H9 (cell line): ENCODE results near the gene NUP214. TPM values are rescaled to one million over a fixed set of nuclear protein-coding genes. Genes with fewer than 3 reads are reported as not detected.

Experiments used
- DNase-seq: peaks from one replicate; pipeline ENCODE4 v3.0.0-alpha.2; 2017
- H2AFZ ChIP-seq: one replicate; pipeline ENCODE4 v1.6.1; 2013; ENCODE audit warnings: mild to moderate bottlenecking, low read length, control low read depth, moderate library complexity
- H2AK5ac ChIP-seq: 2 replicates; pipeline ENCODE4 v1.6.1; 2013; ENCODE audit warnings: low read length, control low read depth, mixed read lengths; ENCODE audit not compliant: insufficient read length
- H2BK120ac ChIP-seq: one replicate; pipeline ENCODE4 v1.6.1; 2013; ENCODE audit warnings: low read depth, mild to moderate bottlenecking, low read length, control low read depth, inconsistent platforms; ENCODE audit not compliant: poor library complexity, severe bottlenecking
- H2BK12ac ChIP-seq: 2 replicates; pipeline ENCODE4 v1.6.1; 2013; ENCODE audit warnings: low read length, control low read depth, mixed read lengths, low read depth; ENCODE audit not compliant: insufficient read length
- H2BK15ac ChIP-seq: 2 replicates; pipeline ENCODE4 v1.6.1; 2013; ENCODE audit warnings: low read depth, low read length, control low read depth
- H2BK20ac ChIP-seq: one replicate; pipeline ENCODE4 v1.6.1; 2013; ENCODE audit warnings: low read depth, mild to moderate bottlenecking, low read length, control low read depth, inconsistent platforms; ENCODE audit not compliant: poor library complexity, severe bottlenecking
- H2BK5ac ChIP-seq: 2 replicates; pipeline ENCODE4 v1.6.1; 2013; ENCODE audit warnings: low read length, control low read depth, mixed read lengths; ENCODE audit not compliant: insufficient read length
- H3K14ac ChIP-seq: 2 replicates; pipeline ENCODE4 v1.6.1; 2013; ENCODE audit warnings: low read length, control low read depth; ENCODE audit not compliant: insufficient read depth
- H3K18ac ChIP-seq: 2 replicates; pipeline ENCODE4 v1.6.1; 2013; ENCODE audit warnings: low read depth, mild to moderate bottlenecking, mixed read lengths, low read length, control low read depth; ENCODE audit not compliant: insufficient read length
- H3K23ac ChIP-seq: 2 replicates; pipeline ENCODE4 v1.6.1; 2013; ENCODE audit warnings: low read length, control low read depth, mixed read lengths, low read depth; ENCODE audit not compliant: insufficient read length
- H3K23me2 ChIP-seq: 2 replicates; pipeline ENCODE4 v1.6.1; 2013; ENCODE audit warnings: low read depth, mild to moderate bottlenecking, mixed read lengths, low read length, control low read depth; ENCODE audit not compliant: insufficient read length, poor library complexity, severe bottlenecking
- H3K27ac ChIP-seq: 2 replicates; pipeline ENCODE4 v1.5.1; 2013; ENCODE audit warnings: low read length, control low read depth, mixed read lengths, low read depth; ENCODE audit not compliant: insufficient read length
- H3K27me3 ChIP-seq: 2 replicates; pipeline ENCODE4 v1.6.1; 2013; ENCODE audit warnings: low read length, control low read depth, inconsistent platforms; ENCODE audit not compliant: insufficient read depth
- H3K4ac ChIP-seq: 2 replicates; pipeline ENCODE4 v1.6.1; 2013; ENCODE audit warnings: low read depth, mild to moderate bottlenecking, control low read depth, inconsistent platforms, low read length, moderate library complexity
- H3K4me1 ChIP-seq: 2 replicates; pipeline ENCODE4 v1.6.1; 2013; ENCODE audit warnings: low read length, control low read depth, inconsistent platforms; ENCODE audit not compliant: insufficient read depth
- H3K4me2 ChIP-seq: 2 replicates; pipeline ENCODE4 v1.6.1; 2013; ENCODE audit warnings: low read length, control low read depth, mixed read lengths; ENCODE audit not compliant: insufficient read length, insufficient read depth
- H3K56ac ChIP-seq: 2 replicates; pipeline ENCODE4 v1.6.1; 2013; ENCODE audit warnings: low read depth, mild to moderate bottlenecking, mixed read lengths, low read length, control low read depth; ENCODE audit not compliant: insufficient read length
- H3K79me1 ChIP-seq: 2 replicates; pipeline ENCODE4 v1.6.1; 2013; ENCODE audit warnings: low read depth, mild to moderate bottlenecking, moderate library complexity, low read length, control low read depth, inconsistent platforms; ENCODE audit not compliant: insufficient read depth, poor library complexity, severe bottlenecking
- H3K79me2 ChIP-seq: 2 replicates; pipeline ENCODE4 v1.6.1; 2013; ENCODE audit warnings: low read length, control low read depth, inconsistent platforms; ENCODE audit not compliant: insufficient read depth
- H3K9ac ChIP-seq: 2 replicates; pipeline ENCODE4 v1.6.1; 2013; ENCODE audit warnings: low read length, control low read depth, mixed read lengths; ENCODE audit not compliant: insufficient read length; ENCODE audit errors: extremely low read depth
- H3K9me3 ChIP-seq: one replicate; pipeline ENCODE4 v1.6.1; 2013; ENCODE audit warnings: low read depth, low read length, inconsistent platforms; ENCODE audit not compliant: control insufficient read depth
- H3T11ph ChIP-seq: one replicate; pipeline ENCODE4 v1.6.1; 2013; ENCODE audit warnings: mild to moderate bottlenecking, low read length, control low read depth, inconsistent platforms
- H4K20me1 ChIP-seq: one replicate; pipeline ENCODE4 v1.6.1; 2013; ENCODE audit not compliant: control insufficient read depth, insufficient read length, insufficient read depth
- H4K5ac ChIP-seq: 2 replicates; pipeline ENCODE4 v1.6.1; 2013; ENCODE audit warnings: low read depth, mild to moderate bottlenecking, mixed read lengths, low read length, control low read depth; ENCODE audit not compliant: insufficient read length
- H4K8ac ChIP-seq: replicated peaks from 2 replicates; pipeline ENCODE4 v1.6.1; 2013; ENCODE audit warnings: low read length, control low read depth, mixed read lengths, low read depth; ENCODE audit not compliant: insufficient read length
- H4K91ac ChIP-seq: 2 replicates; pipeline ENCODE4 v1.6.1; 2013; ENCODE audit warnings: low read depth, mild to moderate bottlenecking, moderate library complexity, mixed read lengths, low read length, control low read depth; ENCODE audit not compliant: insufficient read length
- H3K27ac Mint-ChIP-seq, 3 experiments: 2 replicates in 2 of 3; 3 replicates in 1 of 3; pipeline ENCODE4 v1.8.0; 2020 to 2021; ENCODE audit warnings: mixed read lengths in 3 of 3, mild to moderate bottlenecking in 1 of 3, moderate library complexity in 1 of 3
- H3K27me3 Mint-ChIP-seq: 2 replicates; pipeline ENCODE4 v1.8.0; 2021; ENCODE audit warnings: low read depth, mild to moderate bottlenecking, moderate library complexity, mixed read lengths
- H3K36me3 Mint-ChIP-seq, 3 experiments: 2 replicates in 2 of 3; 3 replicates in 1 of 3; pipeline ENCODE4 v1.8.0; 2020 to 2021; ENCODE audit warnings: low read depth in 3 of 3, mixed read lengths in 3 of 3; ENCODE audit not compliant: insufficient read depth in 1 of 3
- H3K4me1 Mint-ChIP-seq, 2 experiments: 2 replicates each; pipeline ENCODE4 v1.8.0; 2020; ENCODE audit warnings: mixed read lengths in 2 of 2
- H3K4me3 Mint-ChIP-seq, 2 experiments: 2 replicates in 1 of 2; 3 replicates in 1 of 2; pipeline ENCODE4 v1.8.0; 2020 to 2021; ENCODE audit warnings: mild to moderate bottlenecking in 2 of 2, mixed read lengths in 2 of 2, moderate library complexity in 1 of 2
- H3K9me3 Mint-ChIP-seq, 2 experiments: 2 replicates in 1 of 2; 3 replicates in 1 of 2; pipeline ENCODE4 v1.8.0; 2020; ENCODE audit warnings: mild to moderate bottlenecking in 2 of 2, mixed read lengths in 2 of 2, moderate library complexity in 1 of 2
- whole genome bisulfite sequencing: extraction: QIAGEN DNeasy Blood & Tissue Kit; methylation state at CpG from one replicate; pipeline ENCODE4 v1.1.7; 2013; ENCODE audit warnings: missing lambda C conversion rate, low lambda C conversion rate, mixed read lengths; ENCODE audit not compliant: insufficient read length; ENCODE audit errors: extremely low coverage; 5-methylcytosine and 5-hydroxymethylcytosine counted together
- total RNA-seq: library from RNA; stranded (reverse); gene quantifications from 2 replicates; pipeline ENCODE4 v1.2.1, GENCODE V29; 2021
- TF ChIP-seq, protein P1 (sequence below): fragments of 200-600 bp; sonication (generic); conservative IDR thresholded peaks from 3 replicates; pipeline ENCODE4 v1.8.0; 2021; ENCODE audit warnings: antibody characterized with exemption, mild to moderate bottlenecking

The NUP214 gene
- total RNA-seq, 1 experiment from 2014 or later: 53.8 TPM

- Mint-ChIP-seq H3K27me3 (no peaks in the 10 kb centered on the region), H3K36me3 (peaks cover 8 to 47% (median 32%) of the 10 kb centered on the region in 3 experiments; a peak in 6 of 7 replicates), H3K4me3 (no peak overlapping the region), H3K27ac (no peak overlapping the region; a peak in 1 of 7 replicates), H3K9me3 (no peaks in the 10 kb centered on the region), H3K4me1 (no peaks in the 10 kb centered on the region)
- no peak overlapping the region for H3K18ac ChIP-seq
- no peaks in the 10 kb centered on the region for H3K4me1 ChIP-seq
- H2BK5ac ChIP-seq: no peak overlapping the region
- H3K79me2 ChIP-seq: no peaks in the 10 kb centered on the region
- no peak overlapping the region for H2BK20ac ChIP-seq
- H4K8ac ChIP-seq: no peak overlapping the region
- no peak overlapping the region for H3K27ac ChIP-seq
- no peak overlapping the region for H3K56ac ChIP-seq
- H3K4ac ChIP-seq: no peak overlapping the region
- no peaks in the 10 kb centered on the region for H3K79me1 ChIP-seq
- no CpG with 5 or more reads among the region's 4 CpGs for WGBS
- no peak overlapping the region for H3T11ph ChIP-seq
- no peak overlapping the region for H3K23ac ChIP-seq
- H3K9me3 ChIP-seq: no peaks in the 10 kb centered on the region
- H2BK120ac ChIP-seq: no peak overlapping the region
- H3K4me2 ChIP-seq: no peak overlapping the region
- no peaks in the 10 kb centered on the region for H3K23me2 ChIP-seq
- H2AFZ ChIP-seq: no peak overlapping the region
- H4K91ac ChIP-seq: no peak overlapping the region
- no peak overlapping the region for H2BK15ac ChIP-seq
- no peak overlapping the region for H2AK5ac ChIP-seq
- H3K14ac ChIP-seq: no peak overlapping the region
- TF ChIP-seq, protein P1, sequence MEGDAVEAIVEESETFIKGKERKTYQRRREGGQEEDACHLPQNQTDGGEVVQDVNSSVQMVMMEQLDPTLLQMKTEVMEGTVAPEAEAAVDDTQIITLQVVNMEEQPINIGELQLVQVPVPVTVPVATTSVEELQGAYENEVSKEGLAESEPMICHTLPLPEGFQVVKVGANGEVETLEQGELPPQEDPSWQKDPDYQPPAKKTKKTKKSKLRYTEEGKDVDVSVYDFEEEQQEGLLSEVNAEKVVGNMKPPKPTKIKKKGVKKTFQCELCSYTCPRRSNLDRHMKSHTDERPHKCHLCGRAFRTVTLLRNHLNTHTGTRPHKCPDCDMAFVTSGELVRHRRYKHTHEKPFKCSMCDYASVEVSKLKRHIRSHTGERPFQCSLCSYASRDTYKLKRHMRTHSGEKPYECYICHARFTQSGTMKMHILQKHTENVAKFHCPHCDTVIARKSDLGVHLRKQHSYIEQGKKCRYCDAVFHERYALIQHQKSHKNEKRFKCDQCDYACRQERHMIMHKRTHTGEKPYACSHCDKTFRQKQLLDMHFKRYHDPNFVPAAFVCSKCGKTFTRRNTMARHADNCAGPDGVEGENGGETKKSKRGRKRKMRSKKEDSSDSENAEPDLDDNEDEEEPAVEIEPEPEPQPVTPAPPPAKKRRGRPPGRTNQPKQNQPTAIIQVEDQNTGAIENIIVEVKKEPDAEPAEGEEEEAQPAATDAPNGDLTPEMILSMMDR: no peak
- no peaks in the 10 kb centered on the region for H4K20me1 ChIP-seq
- no peak overlapping the region for H4K5ac ChIP-seq
- H2BK12ac ChIP-seq: no peak overlapping the region
- H3K27me3 ChIP-seq: no peaks in the 10 kb centered on the region
- no peak for DNase-seq
- no peak overlapping the region for H3K9ac ChIP-seq
Measured at GRCh38 chr9:131167936-131168335, 42.5 kb downstream of the NUP214 start.
